NT2/D1 (cell line): ENCODE data around the gene NPBWR2.

ENCODE experiments used
- SUZ12 ChIP-seq: IDR thresholded peaks from 2 replicates; pipeline ENCODE4 v1.6.1; 2011; ENCODE audit not compliant: insufficient read length, insufficient read depth; ENCODE audit errors: extremely low read depth
- YY1 ChIP-seq: IDR thresholded peaks from 2 replicates; pipeline ENCODE4 v1.6.1; 2011; ENCODE audit not compliant: insufficient read length, insufficient read depth
- ZNF274 ChIP-seq: IDR thresholded peaks from 2 replicates; pipeline ENCODE4 v1.6.1; 2011; ENCODE audit warnings: mild to moderate bottlenecking, low read depth, low read length

- TF ChIP-seq YY1 = no peak
- no peak for TF ChIP-seq ZNF274
- no peak for TF ChIP-seq SUZ12
Observed at GRCh38 chr20:64078934-64079272, 28.5 kb downstream of the NPBWR2 start.
